Uterus (tissue), 2 donors: Measurements from ENCODE around the gene HTR1D.

Experiments
- POLR2A ChIP-seq, 2 donors: fragments of 450-650 bp; IDR thresholded peaks; one replicate each; pipeline ENCODE4 v1.6.1; 2016; ENCODE audit warnings: antibody characterized with exemption in 2 of 2, mild to moderate bottlenecking in 1 of 2, moderate library complexity in 1 of 2
- TF ChIP-seq, protein P1 (sequence below), 4 experiments: fragments of 200-600 bp in 2 of 4; fragments of 450-650 bp in 2 of 4; sonication (generic) in 2 of 4; IDR thresholded peaks; one replicate each; pipeline ENCODE4 v1.5.1; 2016 to 2019; ENCODE audit warnings: antibody characterized with exemption in 4 of 4, mild to moderate bottlenecking in 2 of 4, moderate library complexity in 1 of 4

DNA sequence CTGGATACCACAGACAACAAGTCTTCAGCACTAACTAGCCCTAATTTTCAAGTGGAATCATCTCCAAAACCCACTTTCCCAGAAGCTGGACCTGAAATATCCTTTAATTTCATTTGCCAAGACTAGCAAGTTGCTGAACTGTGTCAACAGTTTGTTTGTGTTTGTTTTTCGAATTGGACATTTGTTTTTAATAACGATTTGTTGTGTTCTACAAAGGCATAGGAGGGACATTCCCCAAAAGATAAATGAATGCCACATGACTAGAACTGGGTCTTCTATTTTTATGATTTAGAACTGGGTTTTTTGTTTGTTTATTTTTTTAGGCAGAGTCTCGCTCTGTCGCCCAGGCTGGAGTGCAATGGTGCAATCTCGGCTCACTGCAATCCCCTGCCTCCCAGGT lies 66.6 kb downstream of the HTR1D start:
- no peak for TF ChIP-seq POLR2A (IDR thresholded peaks at IDR 0.05)
- TF ChIP-seq, protein P1, sequence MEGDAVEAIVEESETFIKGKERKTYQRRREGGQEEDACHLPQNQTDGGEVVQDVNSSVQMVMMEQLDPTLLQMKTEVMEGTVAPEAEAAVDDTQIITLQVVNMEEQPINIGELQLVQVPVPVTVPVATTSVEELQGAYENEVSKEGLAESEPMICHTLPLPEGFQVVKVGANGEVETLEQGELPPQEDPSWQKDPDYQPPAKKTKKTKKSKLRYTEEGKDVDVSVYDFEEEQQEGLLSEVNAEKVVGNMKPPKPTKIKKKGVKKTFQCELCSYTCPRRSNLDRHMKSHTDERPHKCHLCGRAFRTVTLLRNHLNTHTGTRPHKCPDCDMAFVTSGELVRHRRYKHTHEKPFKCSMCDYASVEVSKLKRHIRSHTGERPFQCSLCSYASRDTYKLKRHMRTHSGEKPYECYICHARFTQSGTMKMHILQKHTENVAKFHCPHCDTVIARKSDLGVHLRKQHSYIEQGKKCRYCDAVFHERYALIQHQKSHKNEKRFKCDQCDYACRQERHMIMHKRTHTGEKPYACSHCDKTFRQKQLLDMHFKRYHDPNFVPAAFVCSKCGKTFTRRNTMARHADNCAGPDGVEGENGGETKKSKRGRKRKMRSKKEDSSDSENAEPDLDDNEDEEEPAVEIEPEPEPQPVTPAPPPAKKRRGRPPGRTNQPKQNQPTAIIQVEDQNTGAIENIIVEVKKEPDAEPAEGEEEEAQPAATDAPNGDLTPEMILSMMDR (IDR thresholded peaks at IDR 0.05), result no peak
